Right renal cortex interstitium (tissue), 3 donors: ENCODE results near the gene TSC1. TPM values are rescaled to one million over a fixed set of nuclear protein-coding genes. Genes with fewer than 3 reads are reported as not detected.

Source experiments
- DNase-seq, 3 donors: peaks; one replicate each; pipeline ENCODE4 v3.0.0-alpha.2; 2013; ENCODE audit warnings: low read depth in 3 of 3, low spot score in 2 of 3
- polyA plus RNA-seq, 3 donors: library from polyadenylated mRNA; unstranded; fragments of 120-200 nt; gene quantifications; one replicate each; pipeline ENCODE4 v1.2.1, GENCODE V29; 2013; ENCODE audit not compliant: insufficient read length in 3 of 3

TSC1 gene
- polyA plus RNA-seq, 3 donors, result 36.5 to 40.5 (median 38.5) TPM

GRCh38 chr9:132942541-132943182 lies 1.8 kb downstream of the TSC1 start:
- no peak for DNase-seq

GRCh38 chr9:132939169-132939568 lies 5.2 kb downstream of the TSC1 start:
- DNase-seq, result no peak

- DNase-seq, result no peak
Observed at GRCh38 chr9:132937463-132937901, 6.9 kb downstream of the TSC1 start.

GRCh38 chr9:132935026-132935425 lies 9.4 kb downstream of the TSC1 start:
- DNase-seq, result no peak

- no peak for DNase-seq
Observed at GRCh38 chr9:132931178-132931735, 13.2 kb downstream of the TSC1 start.

GRCh38 chr9:132927704-132928103 lies 16.7 kb downstream of the TSC1 start:
- DNase-seq, result no peak

GRCh38 chr9:132923346-132923902 lies 21.0 kb downstream of the TSC1 start:
- DNase-seq, result no peak

GRCh38 chr9:132919614-132920268 lies 24.7 kb downstream of the TSC1 start:
- no peak for DNase-seq

- DNase-seq, result no peak
Observed at GRCh38 chr9:132914924-132915323, 29.5 kb downstream of the TSC1 start.

GRCh38 chr9:132912131-132912530 lies 32.3 kb downstream of the TSC1 start:
- DNase-seq, result no peak

- no peak for DNase-seq
Observed at GRCh38 chr9:132910376-132910775, 34.0 kb downstream of the TSC1 start.

GRCh38 chr9:132909311-132909710 lies 35.1 kb downstream of the TSC1 start:
- DNase-seq, result no peak

GRCh38 chr9:132908635-132909034 lies 35.8 kb downstream of the TSC1 start:
- no peak for DNase-seq

GRCh38 chr9:132905726-132906125 lies 38.7 kb downstream of the TSC1 start:
- no peak for DNase-seq

- no peak for DNase-seq
Observed at GRCh38 chr9:132903574-132904492, 40.6 kb downstream of the TSC1 start.

GRCh38 chr9:132901858-132902831 lies 42.3 kb downstream of the TSC1 start:
- peak; percentile 65 to 74 (median 67) for DNase-seq

GRCh38 chr9:132898051-132898450 lies 46.4 kb downstream of the TSC1 start:
- no peak for DNase-seq

- no peak for DNase-seq
Observed at GRCh38 chr9:132896906-132897305, 47.5 kb downstream of the TSC1 start.

GRCh38 chr9:132896264-132896663 lies 48.2 kb downstream of the TSC1 start:
- DNase-seq, result no peak
